ENCODE results near the gene TOPBP1. TPM values are rescaled to one million over a fixed set of nuclear protein-coding genes. Genes with fewer than 3 reads are reported as not detected.
"Not testable (repeated sequence)": the region's sequence is repeated elsewhere in the genome, so short reads cannot be mapped to it uniquely, and the experiment has no call there.

TOPBP1 gene
- polyA plus RNA-seq, 4 donors, result 36.5 to 48.3 (median 45.1) TPM

DNA sequence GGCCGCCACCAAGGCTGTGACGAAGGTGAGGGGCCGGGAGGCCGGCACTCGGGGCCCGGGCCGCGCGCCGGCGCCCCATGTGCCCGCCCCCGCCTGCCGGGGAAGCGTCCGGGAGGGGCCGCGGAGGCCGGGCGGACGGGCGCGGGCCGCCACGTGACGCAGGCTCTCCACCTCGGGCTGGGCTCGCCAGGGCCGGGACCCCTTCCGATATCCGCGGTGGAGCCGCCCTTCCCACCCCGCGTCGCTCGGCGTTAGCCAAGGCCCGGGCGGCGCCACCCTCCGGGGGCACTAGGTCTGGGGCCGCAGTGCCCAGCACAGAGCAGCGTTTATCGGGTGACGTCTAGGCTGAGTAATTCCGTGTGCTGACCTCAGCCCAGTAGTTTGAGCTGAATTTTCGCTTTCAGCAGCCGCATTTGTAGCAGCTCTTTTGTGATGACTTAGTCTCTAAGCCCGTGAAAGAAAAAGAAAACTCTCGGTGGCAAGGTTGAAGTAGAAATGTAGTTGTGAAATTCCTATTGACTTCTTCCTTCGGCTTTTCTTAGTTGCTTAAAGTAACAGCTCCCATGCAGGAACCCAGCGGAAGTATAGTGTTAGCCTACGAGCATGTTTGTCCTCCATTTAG lies 87.4 kb downstream of the TOPBP1 start:
- DNase-seq (ENCODE audit: low read depth in 4 of 4, low spot score in 3 of 4), result peak in 3 of 4 donors; percentile 40 to 61 (median 58)

DNA sequence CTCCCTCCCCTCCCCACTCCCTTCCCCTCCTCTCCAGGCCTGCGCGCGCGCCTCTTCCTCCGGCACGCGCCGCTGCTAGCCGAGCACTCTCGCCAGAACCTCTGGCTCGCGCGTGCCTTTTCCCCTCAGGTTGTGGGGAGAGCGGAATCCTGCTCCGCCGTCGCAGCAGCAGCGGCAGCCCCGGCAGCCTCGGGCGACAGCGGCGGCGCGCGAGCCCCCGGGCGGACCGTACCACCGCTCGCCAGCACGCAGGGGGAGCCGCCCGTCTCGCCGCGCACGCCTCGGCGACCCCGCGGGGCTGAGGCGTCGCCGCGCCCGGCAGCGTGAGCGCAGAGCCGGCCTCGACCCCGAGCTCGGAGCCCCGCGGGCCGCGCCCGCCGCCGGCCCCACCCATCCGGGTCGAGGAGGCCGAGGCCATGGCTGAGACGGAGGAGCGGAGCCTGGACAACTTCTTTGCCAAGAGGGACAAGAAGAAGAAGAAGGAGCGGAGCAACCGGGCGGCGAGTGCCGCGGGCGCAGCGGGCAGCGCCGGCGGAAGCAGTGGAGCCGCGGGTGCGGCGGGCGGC lies 88.0 kb downstream of the TOPBP1 start, which contains the start of gene CDV3:
TSS of gene CDV3 (plus strand) at position 58 of the 566 bp plus-strand sequence. CDS start at position 417, 359 bp downstream.
- peak in 1 of 4 donors; percentile 60 for DNase-seq (ENCODE audit: low read depth in 4 of 4, low spot score in 3 of 4)

GRCh38 chr3:133573054-133573628 lies 88.6 kb downstream of the TOPBP1 start:
- DNase-seq (ENCODE audit: low read depth in 4 of 4, low spot score in 3 of 4), result peak; percentile 100

DNA sequence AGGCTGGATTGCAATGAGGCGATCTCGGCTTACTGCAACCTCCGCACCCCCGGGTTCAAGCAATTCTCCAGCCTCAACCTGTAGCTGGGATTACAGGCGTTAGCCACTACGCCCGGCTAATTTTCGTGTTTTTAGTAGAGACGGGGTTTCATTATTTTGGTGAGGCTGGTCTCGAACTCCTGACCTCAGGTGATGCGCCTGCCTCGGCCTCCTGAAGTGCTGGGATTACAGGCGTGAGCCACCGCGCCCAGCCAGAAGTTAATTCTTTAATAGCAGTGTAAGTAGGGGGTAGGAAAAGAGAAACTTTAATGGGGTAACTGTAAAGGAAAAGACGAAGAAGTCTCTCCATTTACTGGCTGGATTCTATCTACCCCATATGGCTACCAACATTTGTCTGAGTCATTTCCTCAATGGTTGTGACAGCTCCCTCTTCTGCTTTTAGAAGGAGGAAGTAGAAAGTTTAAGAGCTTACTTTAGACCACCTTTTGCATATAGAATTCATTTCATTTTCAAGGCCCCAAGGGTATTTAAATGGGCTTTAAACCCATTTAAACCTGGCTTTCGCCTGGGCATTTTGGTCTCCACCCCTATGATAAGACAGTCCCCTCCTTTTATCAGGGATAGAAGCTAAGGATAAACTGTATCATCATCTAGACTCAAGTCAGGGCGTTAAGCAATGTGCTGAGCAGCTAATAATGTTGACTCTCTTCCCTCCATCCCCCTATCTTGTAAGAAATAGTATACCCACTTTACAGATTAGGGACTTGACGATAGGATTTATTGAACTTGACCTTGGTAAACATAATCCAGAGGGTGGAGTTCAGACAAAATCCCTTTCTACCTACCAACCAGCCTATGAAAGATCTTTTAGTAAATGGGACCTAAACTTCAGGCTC lies 89.3 kb downstream of the TOPBP1 start:
- DNase-seq (ENCODE audit: low read depth in 4 of 4, low spot score in 3 of 4), result no peak

GRCh38 chr3:133570937-133571320 lies 90.8 kb downstream of the TOPBP1 start:
- no peak for DNase-seq (ENCODE audit: low read depth in 4 of 4, low spot score in 3 of 4)

GRCh38 chr3:133570139-133570936 lies 91.4 kb downstream of the TOPBP1 start:
- DNase-seq (ENCODE audit: low read depth in 4 of 4, low spot score in 3 of 4), result no peak

DNA sequence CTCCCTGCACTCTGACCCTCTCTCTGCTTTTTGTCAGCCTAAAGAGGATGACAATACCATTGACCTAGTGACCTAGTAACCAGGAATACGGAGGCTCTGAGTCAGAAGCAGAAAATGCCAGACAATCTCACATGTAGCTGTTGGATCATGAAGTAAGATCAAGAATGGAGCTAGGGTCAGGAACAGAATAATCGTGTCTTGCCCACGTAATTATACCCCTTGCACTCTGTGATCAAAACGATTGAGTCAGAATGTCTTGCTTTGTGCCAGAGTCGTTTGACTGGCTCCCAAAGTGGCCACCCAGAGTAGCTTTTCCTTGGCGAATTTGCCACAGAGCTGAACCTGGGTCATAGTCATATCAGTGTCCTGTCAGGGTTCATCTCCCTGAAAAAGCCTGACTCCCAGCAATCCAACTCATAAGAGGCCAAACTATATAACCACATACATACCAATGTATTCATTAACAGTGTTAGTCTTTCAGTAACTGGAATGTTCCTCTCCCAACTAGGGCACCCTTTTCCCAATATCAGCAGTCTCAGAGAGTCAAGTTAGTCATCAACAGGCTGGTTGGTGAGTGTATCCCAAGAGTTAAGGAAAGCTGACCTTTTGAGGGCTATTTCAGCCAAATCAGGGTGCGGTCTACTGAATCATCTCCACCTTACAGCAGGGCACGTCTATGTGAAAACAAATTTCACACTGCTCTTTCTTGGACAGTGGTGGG lies 93.3 kb downstream of the TOPBP1 start:
- DNase-seq (ENCODE audit: low read depth in 4 of 4, low spot score in 3 of 4), result no peak

GRCh38 chr3:133563816-133564215 lies 97.9 kb downstream of the TOPBP1 start:
- no peak for DNase-seq (ENCODE audit: low read depth in 4 of 4, low spot score in 3 of 4)

- DNase-seq (ENCODE audit: low read depth in 4 of 4, low spot score in 3 of 4), result no peak
These were observed 98.6 kb downstream of the TOPBP1 start for GRCh38 chr3:133563186-133563591.

DNA sequence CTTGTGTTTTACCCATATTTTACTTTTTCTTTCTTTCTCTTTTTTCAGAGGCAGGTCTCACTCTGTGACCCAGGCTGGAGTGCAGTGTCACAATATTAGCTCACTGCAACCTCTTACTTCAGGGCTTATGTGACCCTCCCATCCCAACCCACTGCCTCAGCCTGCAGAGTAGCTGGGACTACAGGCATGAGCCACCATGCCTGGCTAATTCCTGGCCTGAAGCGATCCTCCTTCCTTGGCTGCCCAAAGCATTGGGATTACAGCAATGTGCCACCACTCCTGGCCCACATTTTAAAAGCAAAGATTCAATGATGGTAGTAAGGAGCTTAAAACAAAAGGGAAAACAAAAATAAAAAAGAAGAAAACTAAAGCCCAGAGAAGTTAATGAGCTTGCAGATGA lies 99.4 kb downstream of the TOPBP1 start:
- no peak for DNase-seq (ENCODE audit: low read depth in 4 of 4, low spot score in 3 of 4)

DNA sequence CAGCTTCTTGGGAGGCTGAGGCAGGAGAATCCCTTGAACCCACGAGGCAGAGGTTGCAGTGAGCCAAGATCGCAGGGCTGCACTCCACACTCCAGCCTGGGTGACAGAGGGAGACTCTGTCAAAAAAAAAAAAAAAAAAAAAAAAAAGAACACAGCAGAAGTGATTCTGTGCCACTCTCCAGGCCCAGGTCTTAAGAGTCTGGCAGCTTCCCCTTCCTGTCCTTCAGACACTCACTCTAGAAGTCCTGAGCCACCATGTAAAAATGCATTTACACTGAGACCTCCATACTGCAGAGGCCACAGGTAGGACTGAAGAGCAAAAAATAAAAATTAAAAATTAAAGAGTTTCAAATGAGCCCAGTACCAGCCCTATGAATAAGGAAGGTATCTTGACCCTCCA lies 100.1 kb downstream of the TOPBP1 start:
- no peak for DNase-seq (ENCODE audit: low read depth in 4 of 4, low spot score in 3 of 4)

DNA sequence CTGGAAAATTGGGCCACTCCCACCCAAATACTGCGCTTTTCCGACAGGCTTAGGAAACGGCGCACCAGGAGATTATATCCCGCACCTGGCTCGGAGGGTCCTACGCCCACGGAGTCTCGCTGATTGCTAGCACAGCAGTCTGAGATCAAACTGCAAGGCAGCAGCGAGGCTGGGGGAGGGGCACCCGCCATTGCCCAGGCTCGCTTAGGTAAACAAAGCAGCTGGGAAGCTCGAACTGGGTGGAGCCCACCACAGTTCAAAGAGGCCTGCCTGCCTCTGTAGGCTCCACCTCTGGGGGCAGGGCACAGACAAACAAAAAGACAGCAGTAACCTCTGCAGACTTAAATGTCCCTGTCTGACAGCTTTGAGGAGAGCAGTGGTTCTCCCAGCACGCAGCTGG lies 110.2 kb downstream of the TOPBP1 start:
- DNase-seq (ENCODE audit: low read depth in 4 of 4, low spot score in 3 of 4), result not testable (repeated sequence)

Other genes with a start within 250 kb of the TOPBP1 start
- 100 to 1,000 TPM; 130 to 159 (median 154) TPM for gene CDV3, start 88.3 kb downstream of the TOPBP1 start, polyA plus RNA-seq (ENCODE audit: insufficient read length in 4 of 4)
- gene TF, start 84.5 kb upstream of the TOPBP1 start, polyA plus RNA-seq (ENCODE audit: insufficient read length in 4 of 4), result 1 to 10 TPM; 2.6 to 8.0 (median 3.4) TPM
- 10 to 100 TPM; 51.1 to 59.3 (median 53.4) TPM for gene SRPRB, start 143.9 kb upstream of the TOPBP1 start, polyA plus RNA-seq (ENCODE audit: insufficient read length in 4 of 4)
- 10 to 100 TPM; 14.5 to 19.4 (median 17.6) TPM for gene RAB6B, start 233.9 kb upstream of the TOPBP1 start, polyA plus RNA-seq (ENCODE audit: insufficient read length in 4 of 4)